Measurements from ENCODE around the gene ARID4A.

The ARID4A gene

DNA sequence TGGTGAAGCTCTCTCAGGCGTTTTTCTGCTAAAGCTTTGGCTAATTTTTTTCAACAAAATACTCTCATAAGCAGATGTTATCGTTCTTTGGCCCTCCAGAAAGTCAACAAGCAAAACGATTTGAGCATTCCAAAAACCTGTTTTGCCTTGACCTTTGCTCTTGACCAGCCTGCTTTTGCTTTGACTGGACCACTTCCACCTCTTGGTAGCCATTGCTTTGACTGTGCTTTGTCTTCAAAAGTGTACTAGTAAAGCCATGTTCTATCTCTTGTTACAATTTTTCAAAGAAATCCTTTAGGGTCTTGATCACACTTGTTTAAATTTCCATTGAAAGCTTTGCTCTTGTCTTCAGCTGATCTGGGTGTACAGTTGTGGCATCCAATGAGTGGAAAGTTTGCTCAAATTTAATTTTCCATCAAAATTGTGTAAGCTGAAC, 10.7 kb upstream of the ARID4A start:
- H4K8ac ChIP-seq (ENCODE audit: low read depth, low read length): no peak overlapping the region
- no peak overlapping the region for H3K18ac ChIP-seq (ENCODE audit: low read length)
- H2BK12ac ChIP-seq (ENCODE audit: low read length): no peak overlapping the region
- no peaks in the 10 kb centered on the region for H3K4me1 ChIP-seq (ENCODE audit: control insufficient read depth in 2 of 2, insufficient read depth in 1 of 2, low read depth in 1 of 2, low read length in 2 of 2)
- no peak overlapping the region for H3K4me2 ChIP-seq (ENCODE audit: insufficient read depth, low read length, poor library complexity, severe bottlenecking)
- no peak overlapping the region for H2AK5ac ChIP-seq (ENCODE audit: low read depth, low read length)
- H2BK15ac ChIP-seq (ENCODE audit: low read length): no peak overlapping the region
- H3K9me3 ChIP-seq (replicated peaks in 1 of 2; ENCODE audit: control insufficient read depth in 2 of 2, insufficient read depth in 1 of 2, low read depth in 1 of 2, low read length in 2 of 2): no peaks in the 10 kb centered on the region
- no peak overlapping the region for H2AFZ ChIP-seq (ENCODE audit: low read length)
- no peak overlapping the region for H3K14ac ChIP-seq (ENCODE audit: low read length)
- H3K23ac ChIP-seq (ENCODE audit: low read depth, low read length, poor library complexity): no peak overlapping the region
- no peak overlapping the region for H2BK120ac ChIP-seq (ENCODE audit: low read depth, low read length)
- H4K91ac ChIP-seq (ENCODE audit: low read depth, low read length, poor library complexity): no peak overlapping the region
- no peak overlapping the region for H3K4me3 ChIP-seq (ENCODE audit: low read length in 2 of 2)
- H3K4ac ChIP-seq (ENCODE audit: low read length): no peak overlapping the region
- no peak overlapping the region for H3K27ac ChIP-seq (replicated peaks; ENCODE audit: low read length)
- no peaks in the 10 kb centered on the region for H3K79me1 ChIP-seq (ENCODE audit: low read depth, low read length)
- no peak overlapping the region for H3K9ac ChIP-seq (ENCODE audit: low read depth, low read length, poor library complexity)
- no peak for DNase-seq (ENCODE audit: low spot score)
- no CpG with 5 or more reads among the region's 3 CpGs for WGBS, 2 donors (ENCODE audit: extremely low coverage in 2 of 2, insufficient read length in 2 of 2, insufficient replicate concordance in 1 of 2)
- peaks cover 12 to 100% of the 10 kb centered on the region in 2 donors for H3K36me3 ChIP-seq (replicated peaks in 1 of 2; ENCODE audit: control insufficient read depth in 2 of 2, insufficient read depth in 2 of 2, low read length in 2 of 2)
- no peak overlapping the region for H2BK5ac ChIP-seq (ENCODE audit: low read length)
- H3K27me3 ChIP-seq (ENCODE audit: control insufficient read depth in 3 of 3, insufficient read depth in 3 of 3, low read depth in 1 of 3, low read length in 3 of 3): no peaks in the 10 kb centered on the region

- DNase-seq (ENCODE audit: low spot score): no peak
- no peak overlapping the region for H3K18ac ChIP-seq (ENCODE audit: low read length)
- no peak overlapping the region for H2AFZ ChIP-seq (ENCODE audit: low read length)
- no CpG with 5 or more reads among the region's 3 CpGs for WGBS, 2 donors (ENCODE audit: extremely low coverage in 2 of 2, insufficient read length in 2 of 2, insufficient replicate concordance in 1 of 2)
- no peak overlapping the region for H4K8ac ChIP-seq (ENCODE audit: low read depth, low read length)
- no peak overlapping the region for H2AK5ac ChIP-seq (ENCODE audit: low read depth, low read length)
- H3K4me3 ChIP-seq (ENCODE audit: low read length in 2 of 2): no peak overlapping the region
- H3K9ac ChIP-seq (ENCODE audit: low read depth, low read length, poor library complexity): no peak overlapping the region
- peaks cover 10 to 100% of the 10 kb centered on the region in 2 donors for H3K36me3 ChIP-seq (replicated peaks in 1 of 2; ENCODE audit: control insufficient read depth in 2 of 2, insufficient read depth in 2 of 2, low read length in 2 of 2)
- no peak overlapping the region for H2BK15ac ChIP-seq (ENCODE audit: low read length)
- no peaks in the 10 kb centered on the region for H3K79me1 ChIP-seq (ENCODE audit: low read depth, low read length)
- H2BK5ac ChIP-seq (ENCODE audit: low read length): no peak overlapping the region
- no peaks in the 10 kb centered on the region for H3K27me3 ChIP-seq (ENCODE audit: control insufficient read depth in 3 of 3, insufficient read depth in 3 of 3, low read depth in 1 of 3, low read length in 3 of 3)
- H3K9me3 ChIP-seq (replicated peaks in 1 of 2; ENCODE audit: control insufficient read depth in 2 of 2, insufficient read depth in 1 of 2, low read depth in 1 of 2, low read length in 2 of 2): no peaks in the 10 kb centered on the region
- H2BK12ac ChIP-seq (ENCODE audit: low read length): no peak overlapping the region
- H3K4me1 ChIP-seq (ENCODE audit: control insufficient read depth in 2 of 2, insufficient read depth in 1 of 2, low read depth in 1 of 2, low read length in 2 of 2): no peaks in the 10 kb centered on the region
- H4K91ac ChIP-seq (ENCODE audit: low read depth, low read length, poor library complexity): no peak overlapping the region
- H3K23ac ChIP-seq (ENCODE audit: low read depth, low read length, poor library complexity): no peak overlapping the region
- H2BK120ac ChIP-seq (ENCODE audit: low read depth, low read length): no peak overlapping the region
- H3K27ac ChIP-seq (replicated peaks; ENCODE audit: low read length): no peak overlapping the region
- no peak overlapping the region for H3K4me2 ChIP-seq (ENCODE audit: insufficient read depth, low read length, poor library complexity, severe bottlenecking)
- H3K4ac ChIP-seq (ENCODE audit: low read length): no peak overlapping the region
- no peak overlapping the region for H3K14ac ChIP-seq (ENCODE audit: low read length)
Measured at GRCh38 chr14:58288106-58288792, 10.1 kb upstream of the ARID4A start.

DNA sequence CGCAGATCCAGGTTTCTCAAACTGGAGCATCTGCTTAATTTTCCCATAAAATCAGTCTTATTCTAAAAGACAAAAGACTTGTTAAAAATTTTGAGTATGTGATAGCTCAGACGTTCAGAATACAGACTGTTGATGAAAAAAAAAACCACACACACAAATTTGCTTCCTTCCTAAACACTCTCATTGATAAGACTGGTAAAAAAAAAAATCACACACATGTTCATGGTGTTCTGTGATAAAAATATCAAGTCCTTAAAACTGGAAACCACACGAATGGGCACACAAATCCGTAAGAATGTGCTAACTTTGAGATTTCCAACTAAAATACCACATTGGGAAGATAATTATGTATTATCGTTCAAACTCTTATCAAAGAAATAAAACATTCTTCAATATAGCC, 6.7 kb upstream of the ARID4A start:
- WGBS, 2 donors (ENCODE audit: extremely low coverage in 2 of 2, insufficient read length in 2 of 2, insufficient replicate concordance in 1 of 2): no CpG with 5 or more reads among the region's 5 CpGs
- no peak overlapping the region for H3K14ac ChIP-seq (ENCODE audit: low read length)

GRCh38 chr14:58292187-58292586, 6.2 kb upstream of the ARID4A start:
- H3K14ac ChIP-seq (ENCODE audit: low read length): no peak overlapping the region
- H4K8ac ChIP-seq (ENCODE audit: low read depth, low read length): no peak overlapping the region
- no peak overlapping the region for H2AFZ ChIP-seq (ENCODE audit: low read length)
- no peaks in the 10 kb centered on the region for H3K9me3 ChIP-seq (replicated peaks in 1 of 2; ENCODE audit: control insufficient read depth in 2 of 2, insufficient read depth in 1 of 2, low read depth in 1 of 2, low read length in 2 of 2)
- no peak overlapping the region for H3K9ac ChIP-seq (ENCODE audit: low read depth, low read length, poor library complexity)
- H2BK120ac ChIP-seq (ENCODE audit: low read depth, low read length): no peak overlapping the region
- H3K18ac ChIP-seq (ENCODE audit: low read length): no peak overlapping the region
- no peaks in the 10 kb centered on the region for H3K27me3 ChIP-seq (ENCODE audit: control insufficient read depth in 3 of 3, insufficient read depth in 3 of 3, low read depth in 1 of 3, low read length in 3 of 3)
- H3K27ac ChIP-seq (replicated peaks; ENCODE audit: low read length): no peak overlapping the region
- H2BK15ac ChIP-seq (ENCODE audit: low read length): no peak overlapping the region
- H4K91ac ChIP-seq (ENCODE audit: low read depth, low read length, poor library complexity): no peak overlapping the region
- H3K4me2 ChIP-seq (ENCODE audit: insufficient read depth, low read length, poor library complexity, severe bottlenecking): no peak overlapping the region
- H3K36me3 ChIP-seq (replicated peaks in 1 of 2; ENCODE audit: control insufficient read depth in 2 of 2, insufficient read depth in 2 of 2, low read length in 2 of 2): peaks cover 12 to 89% of the 10 kb centered on the region in 2 donors
- peaks cover 9% of the 10 kb centered on the region for H3K79me1 ChIP-seq (ENCODE audit: low read depth, low read length)
- no peak overlapping the region for H3K4me3 ChIP-seq (ENCODE audit: low read length in 2 of 2)
- H2AK5ac ChIP-seq (ENCODE audit: low read depth, low read length): no peak overlapping the region
- no CpG with 5 or more reads among the region's 3 CpGs for WGBS, 2 donors (ENCODE audit: extremely low coverage in 2 of 2, insufficient read length in 2 of 2, insufficient replicate concordance in 1 of 2)
- DNase-seq (ENCODE audit: low spot score): no peak
- H2BK5ac ChIP-seq (ENCODE audit: low read length): no peak overlapping the region
- no peak overlapping the region for H3K23ac ChIP-seq (ENCODE audit: low read depth, low read length, poor library complexity)
- no peak overlapping the region for H3K4ac ChIP-seq (ENCODE audit: low read length)
- no peak overlapping the region for H2BK12ac ChIP-seq (ENCODE audit: low read length)
- H3K4me1 ChIP-seq (ENCODE audit: control insufficient read depth in 2 of 2, insufficient read depth in 1 of 2, low read depth in 1 of 2, low read length in 2 of 2): peaks cover 0 to 4% of the 10 kb centered on the region in 2 donors

More for the DNA sequence above, 6.7 kb upstream of the ARID4A start:
- Histone ChIP-seq H3K23ac (ENCODE audit: low read depth, low read length, poor library complexity) (no peak overlapping the region), H2BK12ac (ENCODE audit: low read length) (no peak overlapping the region), H4K91ac (ENCODE audit: low read depth, low read length, poor library complexity) (no peak overlapping the region), H3K36me3 (replicated peaks in 1 of 2; ENCODE audit: control insufficient read depth in 2 of 2, insufficient read depth in 2 of 2, low read length in 2 of 2) (peaks cover 12 to 95% of the 10 kb centered on the region in 2 donors), H2BK5ac (ENCODE audit: low read length) (no peak overlapping the region), H3K4me1 (ENCODE audit: control insufficient read depth in 2 of 2, insufficient read depth in 1 of 2, low read depth in 1 of 2, low read length in 2 of 2) (peaks cover 0 to 4% of the 10 kb centered on the region in 2 donors), H3K4me2 (ENCODE audit: insufficient read depth, low read length, poor library complexity, severe bottlenecking) (no peak overlapping the region), H3K27me3 (ENCODE audit: control insufficient read depth in 3 of 3, insufficient read depth in 3 of 3, low read depth in 1 of 3, low read length in 3 of 3) (no peaks in the 10 kb centered on the region), H3K9ac (ENCODE audit: low read depth, low read length, poor library complexity) (no peak overlapping the region), H3K4me3 (ENCODE audit: low read length in 2 of 2) (no peak overlapping the region), H2AK5ac (ENCODE audit: low read depth, low read length) (no peak overlapping the region), H3K9me3 (replicated peaks in 1 of 2; ENCODE audit: control insufficient read depth in 2 of 2, insufficient read depth in 1 of 2, low read depth in 1 of 2, low read length in 2 of 2) (no peaks in the 10 kb centered on the region), H2AFZ (ENCODE audit: low read length) (no peak overlapping the region), H3K79me1 (ENCODE audit: low read depth, low read length) (peaks cover 9% of the 10 kb centered on the region), H3K27ac (replicated peaks; ENCODE audit: low read length) (no peak overlapping the region), H3K4ac (ENCODE audit: low read length) (no peak overlapping the region), H4K8ac (ENCODE audit: low read depth, low read length) (no peak overlapping the region), H2BK15ac (ENCODE audit: low read length) (no peak overlapping the region), H3K18ac (ENCODE audit: low read length) (no peak overlapping the region), H2BK120ac (ENCODE audit: low read depth, low read length) (no peak overlapping the region)
- DNase-seq (ENCODE audit: low spot score): no peak
